ENCODE data around the gene LIMCH1.

LIMCH1 gene

GRCh38 chr4:41718907-41719306 is 180.9 kb downstream of the LIMCH1 start:
- H3K9ac ChIP-seq = no peak overlapping the region
- no peaks in the 10 kb centered on the region for H3K27me3 ChIP-seq (ENCODE audit: insufficient read depth, low read depth)
- TF ChIP-seq CTCF (conservative IDR thresholded peaks at IDR 0.05; ENCODE audit: low read depth, low read length) = no peak
- no peaks in the 10 kb centered on the region for H4K20me1 ChIP-seq (ENCODE audit: insufficient read depth)
- no peak overlapping the region for H3K4me2 ChIP-seq
- no peaks in the 10 kb centered on the region for H3K36me3 ChIP-seq (ENCODE audit: insufficient read depth)
- no peaks in the 10 kb centered on the region for H3K4me1 ChIP-seq (ENCODE audit: low read depth, poor library complexity, severe bottlenecking)
- no peak overlapping the region for H3K27ac ChIP-seq
- H3K79me2 ChIP-seq (ENCODE audit: insufficient read depth, low read depth) = no peaks in the 10 kb centered on the region
- no peak overlapping the region for H3K4me3 ChIP-seq (IDR thresholded peaks at IDR 0.05; ENCODE audit: insufficient read depth, low read depth, low read length)
- no peak overlapping the region for H2AFZ ChIP-seq (ENCODE audit: low read depth)

- no peak for TF ChIP-seq CTCF (conservative IDR thresholded peaks at IDR 0.05; ENCODE audit: low read depth, low read length)
- H3K4me2 ChIP-seq = no peak overlapping the region
- no peaks in the 10 kb centered on the region for H4K20me1 ChIP-seq (ENCODE audit: insufficient read depth)
- no peaks in the 10 kb centered on the region for H3K27me3 ChIP-seq (ENCODE audit: insufficient read depth, low read depth)
- no peak overlapping the region for H2AFZ ChIP-seq (ENCODE audit: low read depth)
- H3K4me1 ChIP-seq (ENCODE audit: low read depth, poor library complexity, severe bottlenecking) = no peaks in the 10 kb centered on the region
- no peak overlapping the region for H3K9ac ChIP-seq
- H3K36me3 ChIP-seq (ENCODE audit: insufficient read depth) = no peaks in the 10 kb centered on the region
- no peaks in the 10 kb centered on the region for H3K79me2 ChIP-seq (ENCODE audit: insufficient read depth, low read depth)
- no peak overlapping the region for H3K4me3 ChIP-seq (IDR thresholded peaks at IDR 0.05; ENCODE audit: insufficient read depth, low read depth, low read length)
- H3K27ac ChIP-seq = no peak overlapping the region
Observed at GRCh38 chr4:41719417-41719816, 181.5 kb downstream of the LIMCH1 start.

- Histone ChIP-seq H3K36me3 (ENCODE audit: insufficient read depth) (no peaks in the 10 kb centered on the region), H3K27me3 (ENCODE audit: insufficient read depth, low read depth) (no peaks in the 10 kb centered on the region), H3K4me2 (no peak overlapping the region), H3K79me2 (ENCODE audit: insufficient read depth, low read depth) (no peaks in the 10 kb centered on the region), H3K9ac (no peak overlapping the region), H4K20me1 (ENCODE audit: insufficient read depth) (no peaks in the 10 kb centered on the region), H3K4me3 (IDR thresholded peaks at IDR 0.05; ENCODE audit: insufficient read depth, low read depth, low read length) (no peak overlapping the region), H3K27ac (no peak overlapping the region), H3K4me1 (ENCODE audit: low read depth, poor library complexity, severe bottlenecking) (no peaks in the 10 kb centered on the region), H2AFZ (ENCODE audit: low read depth) (no peak overlapping the region)
- no peak for TF ChIP-seq CTCF (conservative IDR thresholded peaks at IDR 0.05; ENCODE audit: low read depth, low read length)
Observed at GRCh38 chr4:41722181-41722580, 184.2 kb downstream of the LIMCH1 start.

- no peak overlapping the region for H3K4me3 ChIP-seq (IDR thresholded peaks at IDR 0.05; ENCODE audit: insufficient read depth, low read depth, low read length)
- no peak overlapping the region for H3K4me2 ChIP-seq
- H3K27me3 ChIP-seq (ENCODE audit: insufficient read depth, low read depth) = no peaks in the 10 kb centered on the region
- no peaks in the 10 kb centered on the region for H3K4me1 ChIP-seq (ENCODE audit: low read depth, poor library complexity, severe bottlenecking)
- no peaks in the 10 kb centered on the region for H3K79me2 ChIP-seq (ENCODE audit: insufficient read depth, low read depth)
- H4K20me1 ChIP-seq (ENCODE audit: insufficient read depth) = no peaks in the 10 kb centered on the region
- no peak for TF ChIP-seq CTCF (conservative IDR thresholded peaks at IDR 0.05; ENCODE audit: low read depth, low read length)
- no peak overlapping the region for H2AFZ ChIP-seq (ENCODE audit: low read depth)
- no peak overlapping the region for H3K27ac ChIP-seq
- H3K36me3 ChIP-seq (ENCODE audit: insufficient read depth) = no peaks in the 10 kb centered on the region
- H3K9ac ChIP-seq = no peak overlapping the region
Observed at GRCh38 chr4:41723286-41723685, 185.3 kb downstream of the LIMCH1 start.

GRCh38 chr4:41725254-41725653 is 187.3 kb downstream of the LIMCH1 start:
- no peak for TF ChIP-seq CTCF (conservative IDR thresholded peaks at IDR 0.05; ENCODE audit: low read depth, low read length)
- no peak overlapping the region for H3K4me2 ChIP-seq
- H3K79me2 ChIP-seq (ENCODE audit: insufficient read depth, low read depth) = no peaks in the 10 kb centered on the region
- H3K27ac ChIP-seq = no peak overlapping the region
- no peaks in the 10 kb centered on the region for H3K36me3 ChIP-seq (ENCODE audit: insufficient read depth)
- H3K4me1 ChIP-seq (ENCODE audit: low read depth, poor library complexity, severe bottlenecking) = no peaks in the 10 kb centered on the region
- H2AFZ ChIP-seq (ENCODE audit: low read depth) = no peak overlapping the region
- no peak overlapping the region for H3K9ac ChIP-seq
- H4K20me1 ChIP-seq (ENCODE audit: insufficient read depth) = no peaks in the 10 kb centered on the region
- H3K4me3 ChIP-seq (IDR thresholded peaks at IDR 0.05; ENCODE audit: insufficient read depth, low read depth, low read length) = no peak overlapping the region
- no peaks in the 10 kb centered on the region for H3K27me3 ChIP-seq (ENCODE audit: insufficient read depth, low read depth)
